HCT116 (cell line): ENCODE measurements around the gene FOXR1. TPM values are rescaled to one million over a fixed set of nuclear protein-coding genes. Genes with fewer than 3 reads are reported as not detected.

ENCODE experiments used
- ATAC-seq: fragments of 200-7000 bp; cut with Tn5 transposase; 2 replicates; pipeline ENCODE4 v1.9.1; 2020; ENCODE audit warnings: mild to moderate bottlenecking, moderate library complexity
- BruUV-seq: library from RNA; stranded (reverse); fragments of 400-500 nt; replicated peaks from 2 replicates; lab custom pipeline; 2021; lab: Mats Ljungman, UMichigan
- CTCF ChIA-PET: fragments of 300-600 bp; sonication (Branson Sonifier 250); formaldehyde crosslinking; loops from one replicate; lab custom pipeline; 2021; ENCODE audit warnings: antibody characterized with exemption; lab: Charles Lee
- POLR2A ChIA-PET: fragments of 300-600, 350-600 bp; sonication (Branson Sonifier 250); formaldehyde crosslinking; loops from one replicate; lab custom pipeline; 2021; ENCODE audit warnings: antibody characterized with exemption; lab: Charles Lee
- RAD21 ChIA-PET, 2 experiments: fragments of 300-600 bp; sonication (Branson Sonifier 250); formaldehyde crosslinking; loops; one replicate each; lab custom pipeline; 2023; ENCODE audit warnings: low total read pairs in 2 of 2; ENCODE audit not compliant: uncharacterized antibody in 2 of 2, unreplicated experiment in 2 of 2, low non-redundant PET in 1 of 2; lab: Charles Lee
- DNase-seq: peaks from one replicate; pipeline ENCODE4 v3.0.0-alpha.2; 2010; ENCODE audit warnings: low read depth, low spot score
- H2AFZ ChIP-seq: fragments of 200-600 bp; shearing (Covaris generic), sonication (generic); 2 replicates; pipeline ENCODE4 v1.6.1; 2017; ENCODE audit warnings: low read depth, mixed run types, mixed read lengths, antibody characterized with exemption, low read length; ENCODE audit not compliant: poor library complexity, severe bottlenecking
- H3K27ac ChIP-seq: 2 replicates; pipeline ENCODE4 v1.5.1; 2012; ENCODE audit warnings: low read depth, low read length
- H3K27me3 ChIP-seq: fragments of 200-600 bp; sonication (generic); 2 replicates; pipeline ENCODE4 v1.6.1; 2016; ENCODE audit warnings: mixed run types, low read length, mixed read lengths; ENCODE audit not compliant: insufficient read depth
- H3K36me3 ChIP-seq, 2 experiments: fragments of 200-500 bp in 1 of 2; fragments of 200-600 bp in 1 of 2; sonication (Bioruptor generic) in 1 of 2; sonication (generic) in 1 of 2; 2 replicates each; pipeline versions ENCODE4 v1.5.1 to v1.6.1; 2014 to 2016; ENCODE audit warnings: low read length in 2 of 2, inconsistent platforms in 1 of 2, mixed read lengths in 1 of 2, mixed run types in 1 of 2; ENCODE audit not compliant: insufficient read depth in 2 of 2, control insufficient read depth in 1 of 2
- H3K4me1 ChIP-seq, 2 experiments: fragments of 200-600 bp in 1 of 2; sonication (generic) in 1 of 2; 2 replicates each; pipeline versions ENCODE4 v1.5.1 to v1.6.1; 2012 to 2017; ENCODE audit warnings: low read length in 2 of 2, inconsistent platforms in 1 of 2, mild to moderate bottlenecking in 1 of 2, mixed read lengths in 1 of 2, mixed run types in 1 of 2, moderate library complexity in 1 of 2; ENCODE audit not compliant: insufficient read depth in 2 of 2, control insufficient read depth in 1 of 2
- H3K4me2 ChIP-seq: fragments of 200-600 bp; sonication (generic); 2 replicates; pipeline ENCODE4 v1.6.1; 2017; ENCODE audit warnings: mixed run types, low read length, mixed read lengths
- H3K4me3 ChIP-seq, 2 experiments: fragments of 200-600 bp in 1 of 2; sonication (generic) in 1 of 2; replicated peaks in 1 of 2; 2 replicates each; pipeline ENCODE4 v1.5.1; 2011 to 2016; ENCODE audit warnings: low read length in 2 of 2, control low read depth in 1 of 2, low read depth in 1 of 2, mild to moderate bottlenecking in 1 of 2, mixed read lengths in 1 of 2, mixed run types in 1 of 2
- H3K79me2 ChIP-seq: fragments of 200-600 bp; sonication (generic); 2 replicates; pipeline ENCODE4 v1.6.1; 2017; ENCODE audit warnings: mild to moderate bottlenecking, mixed run types, low read length, moderate library complexity, mixed read lengths; ENCODE audit not compliant: insufficient read depth
- H3K9ac ChIP-seq: fragments of 200-600 bp; sonication (generic); 2 replicates; pipeline ENCODE4 v1.6.1; 2016; ENCODE audit warnings: low read length, mixed read lengths
- H3K9me2 ChIP-seq: fragments of 200-600 bp; sonication (generic), shearing (Covaris generic); 2 replicates; pipeline ENCODE4 v1.6.1; 2017; ENCODE audit warnings: mixed run types, mild to moderate bottlenecking, moderate library complexity; ENCODE audit not compliant: insufficient read depth
- H3K9me3 ChIP-seq, 2 experiments: fragments of 200-500 bp in 1 of 2; fragments of 200-600 bp in 1 of 2; sonication (Bioruptor generic) in 1 of 2; sonication (generic) in 1 of 2; 2 replicates each; pipeline ENCODE4 v1.6.1; 2014 to 2017; ENCODE audit warnings: low read length in 2 of 2, mixed read lengths in 2 of 2, inconsistent platforms in 1 of 2, low read depth in 1 of 2, mild to moderate bottlenecking in 1 of 2, mixed run types in 1 of 2, moderate library complexity in 1 of 2; ENCODE audit not compliant: control insufficient read depth in 1 of 2, insufficient read depth in 1 of 2
- H4K20me1 ChIP-seq: fragments of 200-600 bp; sonication (generic), shearing (Covaris generic); 2 replicates; pipeline ENCODE4 v1.6.1; 2017; ENCODE audit warnings: mixed run types, mild to moderate bottlenecking, moderate library complexity; ENCODE audit not compliant: insufficient read depth
- ATF3 ChIP-seq: IDR thresholded peaks from 2 replicates; pipeline ENCODE4 v1.6.1; 2012
- CBX3 ChIP-seq: IDR thresholded peaks from 2 replicates; pipeline ENCODE4 v1.6.1; 2012; ENCODE audit warnings: low read depth
- CEBPB ChIP-seq: IDR thresholded peaks from 2 replicates; pipeline ENCODE4 v1.6.1; 2012; ENCODE audit warnings: low read depth
- CTCF ChIP-seq, 3 experiments: fragments of 200-600 bp in 1 of 3; sonication (generic) in 1 of 3; IDR thresholded peaks in 2 of 3; conservative IDR thresholded peaks in 1 of 3; 2 replicates each; pipeline ENCODE4 v1.5.1; 2012 to 2017; ENCODE audit warnings: low read depth in 2 of 3, low read length in 2 of 3, antibody characterized with exemption in 1 of 3, borderline replicate concordance in 1 of 3, control low read depth in 1 of 3, mild to moderate bottlenecking in 1 of 3, mixed read lengths in 1 of 3, mixed run types in 1 of 3, moderate library complexity in 1 of 3; ENCODE audit not compliant: insufficient read depth in 1 of 3
- ELF1 ChIP-seq: IDR thresholded peaks from 2 replicates; pipeline ENCODE4 v1.6.1; 2012; ENCODE audit warnings: low read depth, borderline replicate concordance
- EZH2 ChIP-seq: fragments of 200-600 bp; sonication (generic); IDR thresholded peaks from 2 replicates; pipeline ENCODE4 v1.6.1; 2017; ENCODE audit warnings: antibody characterized with exemption, mixed run types
- FOSL1 ChIP-seq: IDR thresholded peaks from 2 replicates; pipeline ENCODE4 v1.6.1; 2012; ENCODE audit warnings: low read depth
- JUND ChIP-seq: IDR thresholded peaks from 2 replicates; pipeline ENCODE4 v1.6.1; 2012
- MAX ChIP-seq: IDR thresholded peaks from 2 replicates; pipeline ENCODE4 v1.6.1; 2012
- POLR2A ChIP-seq: IDR thresholded peaks from 2 replicates; pipeline ENCODE4 v1.7.0; 2011; ENCODE audit warnings: borderline replicate concordance; ENCODE audit not compliant: insufficient read depth, insufficient read length; ENCODE audit errors: extremely low read depth
- POLR2AphosphoS5 ChIP-seq: IDR thresholded peaks from 2 replicates; pipeline ENCODE4 v1.6.1; 2011; ENCODE audit warnings: mild to moderate bottlenecking, low read depth, low read length, moderate library complexity
- RAD21 ChIP-seq: IDR thresholded peaks from 2 replicates; pipeline ENCODE4 v1.6.1; 2012; ENCODE audit warnings: low read depth, mild to moderate bottlenecking
- SIN3A ChIP-seq: IDR thresholded peaks from 2 replicates; pipeline ENCODE4 v1.6.1; 2012; ENCODE audit warnings: low read depth
- SP1 ChIP-seq: IDR thresholded peaks from 2 replicates; pipeline ENCODE4 v1.6.1; 2012; ENCODE audit warnings: low read depth
- SRF ChIP-seq: IDR thresholded peaks from 2 replicates; pipeline ENCODE4 v1.6.1; 2012; ENCODE audit warnings: low read depth
- TCF7L2 ChIP-seq: IDR thresholded peaks from 2 replicates; pipeline ENCODE4 v1.7.0; 2011; ENCODE audit warnings: borderline replicate concordance, inconsistent platforms; ENCODE audit not compliant: insufficient read depth, insufficient read length; ENCODE audit errors: extremely low read depth
- YY1 ChIP-seq: IDR thresholded peaks from 2 replicates; pipeline ENCODE4 v1.6.1; 2011; ENCODE audit warnings: low read length, low read depth, moderate library complexity, mild to moderate bottlenecking; ENCODE audit not compliant: insufficient replicate concordance; ENCODE audit errors: extremely low read depth
- ZBTB33 ChIP-seq: IDR thresholded peaks from 2 replicates; pipeline ENCODE4 v1.6.1; 2011; ENCODE audit warnings: mild to moderate bottlenecking, low read length, moderate library complexity; ENCODE audit not compliant: insufficient replicate concordance; ENCODE audit errors: extremely low read depth
- ZFX ChIP-seq: fragments of 450-650 bp; IDR thresholded peaks from 2 replicates; pipeline ENCODE4 v1.6.1; 2017
- ZNF274 ChIP-seq: fragments of 200-500 bp; sonication (Bioruptor generic); IDR thresholded peaks from 2 replicates; pipeline ENCODE4 v1.6.1; 2014; ENCODE audit warnings: mild to moderate bottlenecking, low read depth, low read length, inconsistent platforms
- intact Hi-C: fragments of 100-400 bp; cut with micrococcal nuclease; formaldehyde crosslinking; loops from 2 replicates; pipeline ENCODE4 v1.10.0; 2022
- total RNA-seq: library from RNA; stranded (reverse); gene quantifications from one replicate; pipeline ENCODE4 v1.2.1, GENCODE V29; 2021; ENCODE audit not compliant: unreplicated experiment

FOXR1 gene
- total RNA-seq, 1 experiment from 2014 or later: not detected

- RAD21 ChIA-PET: no interaction called here
- Histone ChIP-seq H3K4me3 (no peak overlapping the region), H3K9me2 (no peaks in the 10 kb centered on the region), H3K9ac (no peak overlapping the region), H3K36me3 (peaks cover 26 to 40% of the 10 kb centered on the region in 2 experiments), H3K4me2 (no peak overlapping the region), H4K20me1 (no peaks in the 10 kb centered on the region), H3K27ac (no peak overlapping the region), H3K79me2 (peaks cover 48% of the 10 kb centered on the region), H2AFZ (no peak overlapping the region), H3K9me3 (no peaks in the 10 kb centered on the region), H3K4me1 (peaks cover 12 to 29% of the 10 kb centered on the region in 2 experiments), H3K27me3 (no peaks in the 10 kb centered on the region)
- BruUV-seq: no TSS peak
- intact Hi-C loops: no loop called here
- POLR2A ChIA-PET: no interaction called here
- CTCF ChIA-PET: no interaction called here
- DNase-seq: no peak
- TF ChIP-seq ELF1 (no peak), ZBTB33 (no peak), POLR2AphosphoS5 (no peak), TCF7L2 (no peak), CEBPB (no peak), YY1 (no peak), RAD21 (no peak), ATF3 (no peak), FOSL1 (no peak), SIN3A (no peak), MAX (no peak), SRF (no peak), SP1 (no peak), CTCF (IDR thresholded peaks at IDR 0.05 in 2 of 3, conservative IDR thresholded peaks at IDR 0.05 in 1 of 3; ENCODE audit: borderline replicate concordance in 1 of 3, insufficient read depth in 1 of 3, low read depth in 2 of 3, low read length in 2 of 3) (no peak), POLR2A (no peak), ZFX (no peak), CBX3 (no peak), ZNF274 (no peak), JUND (no peak), EZH2 (no peak)
- ATAC-seq: no peak
Measured at GRCh38 chr11:119021631-119022030, 50.1 kb downstream of the FOXR1 start.
